Testis (tissue), 2 donors: ENCODE data around the gene CDH2.

Source experiments
- POLR2A ChIP-seq: fragments of 450-650 bp; IDR thresholded peaks from one replicate; pipeline ENCODE4 v1.6.1; 2017; ENCODE audit warnings: antibody characterized with exemption, mild to moderate bottlenecking, moderate library complexity
- TF ChIP-seq, protein P1 (sequence below), 3 experiments: fragments of 450-650 bp in 2 of 3; fragments of 200-600 bp in 1 of 3; sonication (generic) in 1 of 3; IDR thresholded peaks; one replicate each; pipeline ENCODE4 v1.5.1; 2016 to 2019; ENCODE audit warnings: antibody characterized with exemption in 3 of 3, mild to moderate bottlenecking in 2 of 3, moderate library complexity in 1 of 3

DNA sequence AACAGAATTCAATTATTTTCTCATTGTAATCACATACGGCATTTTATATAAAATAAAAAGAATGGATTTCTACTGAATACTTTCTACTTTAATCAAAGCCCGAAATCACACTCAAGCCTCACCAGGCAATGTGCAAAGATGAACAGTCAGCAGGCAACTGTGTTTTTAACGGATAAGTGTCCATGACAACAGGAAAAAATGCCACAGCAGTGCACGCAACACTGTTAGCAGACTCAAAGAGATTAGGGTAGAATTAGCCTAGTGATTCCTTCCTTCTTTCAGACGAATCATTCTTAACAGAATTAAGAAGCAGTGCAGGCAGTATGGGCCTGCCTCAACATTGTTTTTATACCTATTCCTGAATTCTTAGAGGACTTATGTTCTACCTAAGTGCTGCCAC lies 135.6 kb downstream of the CDH2 start:
- TF ChIP-seq, protein P1, sequence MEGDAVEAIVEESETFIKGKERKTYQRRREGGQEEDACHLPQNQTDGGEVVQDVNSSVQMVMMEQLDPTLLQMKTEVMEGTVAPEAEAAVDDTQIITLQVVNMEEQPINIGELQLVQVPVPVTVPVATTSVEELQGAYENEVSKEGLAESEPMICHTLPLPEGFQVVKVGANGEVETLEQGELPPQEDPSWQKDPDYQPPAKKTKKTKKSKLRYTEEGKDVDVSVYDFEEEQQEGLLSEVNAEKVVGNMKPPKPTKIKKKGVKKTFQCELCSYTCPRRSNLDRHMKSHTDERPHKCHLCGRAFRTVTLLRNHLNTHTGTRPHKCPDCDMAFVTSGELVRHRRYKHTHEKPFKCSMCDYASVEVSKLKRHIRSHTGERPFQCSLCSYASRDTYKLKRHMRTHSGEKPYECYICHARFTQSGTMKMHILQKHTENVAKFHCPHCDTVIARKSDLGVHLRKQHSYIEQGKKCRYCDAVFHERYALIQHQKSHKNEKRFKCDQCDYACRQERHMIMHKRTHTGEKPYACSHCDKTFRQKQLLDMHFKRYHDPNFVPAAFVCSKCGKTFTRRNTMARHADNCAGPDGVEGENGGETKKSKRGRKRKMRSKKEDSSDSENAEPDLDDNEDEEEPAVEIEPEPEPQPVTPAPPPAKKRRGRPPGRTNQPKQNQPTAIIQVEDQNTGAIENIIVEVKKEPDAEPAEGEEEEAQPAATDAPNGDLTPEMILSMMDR (IDR thresholded peaks at IDR 0.05) = no peak
- TF ChIP-seq POLR2A = no peak
